ENCODE results near the gene TPK1.

The TPK1 gene

DNA sequence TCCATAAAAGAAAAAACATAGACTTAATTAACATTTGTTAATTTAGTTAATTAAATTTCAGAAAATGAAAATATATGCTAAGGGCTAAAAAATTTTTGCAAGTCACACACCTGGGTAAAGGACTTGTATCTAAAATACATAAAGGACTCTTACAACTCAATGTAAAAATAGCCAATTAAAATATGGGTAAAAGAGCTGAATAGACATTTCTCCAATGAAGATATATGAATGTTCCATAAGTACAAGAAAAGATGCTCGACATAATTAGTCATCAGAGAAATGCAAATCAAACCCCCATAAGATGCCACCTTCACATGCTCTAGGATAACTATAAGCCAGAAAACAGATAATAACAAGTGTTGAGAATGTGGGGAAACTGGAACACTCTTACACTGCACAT, 288.0 kb downstream of the TPK1 start:
- in situ Hi-C loops (cut with MboI; ENCODE audit: low pct_unique_long_range_greater_than_20kb, low sequenced_read_pairs, unreplicated experiment) = no loop called here
- TF ChIP-seq, protein P1, sequence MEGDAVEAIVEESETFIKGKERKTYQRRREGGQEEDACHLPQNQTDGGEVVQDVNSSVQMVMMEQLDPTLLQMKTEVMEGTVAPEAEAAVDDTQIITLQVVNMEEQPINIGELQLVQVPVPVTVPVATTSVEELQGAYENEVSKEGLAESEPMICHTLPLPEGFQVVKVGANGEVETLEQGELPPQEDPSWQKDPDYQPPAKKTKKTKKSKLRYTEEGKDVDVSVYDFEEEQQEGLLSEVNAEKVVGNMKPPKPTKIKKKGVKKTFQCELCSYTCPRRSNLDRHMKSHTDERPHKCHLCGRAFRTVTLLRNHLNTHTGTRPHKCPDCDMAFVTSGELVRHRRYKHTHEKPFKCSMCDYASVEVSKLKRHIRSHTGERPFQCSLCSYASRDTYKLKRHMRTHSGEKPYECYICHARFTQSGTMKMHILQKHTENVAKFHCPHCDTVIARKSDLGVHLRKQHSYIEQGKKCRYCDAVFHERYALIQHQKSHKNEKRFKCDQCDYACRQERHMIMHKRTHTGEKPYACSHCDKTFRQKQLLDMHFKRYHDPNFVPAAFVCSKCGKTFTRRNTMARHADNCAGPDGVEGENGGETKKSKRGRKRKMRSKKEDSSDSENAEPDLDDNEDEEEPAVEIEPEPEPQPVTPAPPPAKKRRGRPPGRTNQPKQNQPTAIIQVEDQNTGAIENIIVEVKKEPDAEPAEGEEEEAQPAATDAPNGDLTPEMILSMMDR (IDR thresholded peaks at IDR 0.05; ENCODE audit: extremely low read depth, insufficient read depth, missing control alignments) = no peak
- no peak for DNase-seq (ENCODE audit: low spot score)

DNA sequence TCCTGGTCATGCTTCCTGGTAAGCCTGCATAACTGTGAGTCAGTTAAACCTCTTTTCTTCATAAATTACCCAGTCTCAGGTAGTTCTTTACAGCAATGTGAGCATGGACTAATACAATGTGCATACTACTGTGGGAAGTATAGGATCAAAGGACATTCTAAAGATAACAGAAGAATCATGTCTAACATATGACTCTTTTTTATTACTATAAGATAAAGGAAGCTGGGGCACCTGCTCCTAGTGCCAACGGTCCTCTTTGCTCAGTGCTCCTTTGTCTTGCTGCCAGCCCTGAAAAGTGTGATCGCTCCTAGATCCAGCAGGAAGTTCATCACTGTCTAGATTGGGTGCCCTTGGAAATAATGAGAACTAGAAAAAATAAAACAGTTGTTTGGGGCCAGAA, 289.1 kb downstream of the TPK1 start:
- DNase-seq (ENCODE audit: low spot score) = no peak
- TF ChIP-seq, protein P1 (IDR thresholded peaks at IDR 0.05; ENCODE audit: extremely low read depth, insufficient read depth, missing control alignments) = no peak
- in situ Hi-C loops (cut with MboI; ENCODE audit: low pct_unique_long_range_greater_than_20kb, low sequenced_read_pairs, unreplicated experiment) = no loop called here

DNA sequence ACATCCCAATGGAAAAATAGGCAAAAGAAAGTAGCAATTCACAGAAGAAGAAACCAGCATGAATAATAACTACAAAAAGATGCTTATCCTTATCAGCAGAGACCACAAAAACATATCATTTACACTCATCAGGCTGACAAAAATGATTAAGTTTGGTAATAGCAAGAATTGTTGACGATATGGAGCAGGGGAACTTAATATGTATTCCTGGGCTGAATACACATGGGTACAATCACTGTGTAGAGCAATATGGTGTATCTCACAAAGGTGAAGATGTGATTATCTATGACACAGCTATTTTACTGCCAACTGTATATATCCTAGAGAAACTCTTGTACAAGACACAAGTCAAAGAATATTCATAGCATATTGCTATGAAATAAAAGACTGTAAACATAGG, 290.5 kb downstream of the TPK1 start:
- TF ChIP-seq, protein P1 (IDR thresholded peaks at IDR 0.05; ENCODE audit: extremely low read depth, insufficient read depth, missing control alignments) = no peak

DNA sequence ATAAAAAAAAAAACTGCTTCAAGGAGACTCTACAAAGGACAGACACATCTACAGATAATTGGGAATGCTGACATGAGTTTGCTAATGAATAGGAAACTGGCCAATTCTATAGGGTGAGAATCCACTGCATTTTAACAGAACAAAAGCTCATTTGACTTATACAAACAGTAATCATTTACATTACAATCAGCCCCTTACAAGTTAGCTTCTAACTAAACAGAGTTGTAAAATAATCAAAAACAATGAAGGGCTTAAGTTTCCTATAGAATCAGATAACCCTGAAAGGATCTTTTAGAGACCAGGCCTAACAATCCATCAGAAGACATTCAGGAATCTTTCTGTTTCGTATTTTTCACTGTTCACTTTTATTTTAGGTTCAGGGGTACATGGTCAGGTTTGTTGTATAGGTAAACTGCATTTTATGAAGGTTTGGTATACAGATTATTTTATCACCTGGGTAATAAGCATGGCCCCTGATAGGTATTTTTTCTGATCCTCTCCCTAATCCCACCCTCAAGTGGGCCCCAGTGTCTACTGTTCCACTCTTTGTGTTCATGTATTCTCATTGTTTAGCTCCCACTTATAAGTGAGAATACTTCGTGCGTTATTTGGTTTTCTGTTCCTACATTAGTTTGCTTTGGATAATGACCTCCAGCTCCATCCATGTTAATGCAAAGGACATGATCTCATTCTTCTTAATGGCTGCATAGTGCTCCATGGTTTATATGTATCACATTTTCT, 301.0 kb downstream of the TPK1 start:
- DNase-seq (ENCODE audit: low spot score) = no peak
- TF ChIP-seq, protein P1 (IDR thresholded peaks at IDR 0.05; ENCODE audit: extremely low read depth, insufficient read depth, missing control alignments) = no peak
- in situ Hi-C loops (cut with MboI; ENCODE audit: low pct_unique_long_range_greater_than_20kb, low sequenced_read_pairs, unreplicated experiment) = no loop called here

More for the DNA sequence above, 290.5 kb downstream of the TPK1 start:
- DNase-seq (ENCODE audit: low spot score) = no peak
- in situ Hi-C loops (cut with MboI; ENCODE audit: low pct_unique_long_range_greater_than_20kb, low sequenced_read_pairs, unreplicated experiment) = no loop called here

DNA sequence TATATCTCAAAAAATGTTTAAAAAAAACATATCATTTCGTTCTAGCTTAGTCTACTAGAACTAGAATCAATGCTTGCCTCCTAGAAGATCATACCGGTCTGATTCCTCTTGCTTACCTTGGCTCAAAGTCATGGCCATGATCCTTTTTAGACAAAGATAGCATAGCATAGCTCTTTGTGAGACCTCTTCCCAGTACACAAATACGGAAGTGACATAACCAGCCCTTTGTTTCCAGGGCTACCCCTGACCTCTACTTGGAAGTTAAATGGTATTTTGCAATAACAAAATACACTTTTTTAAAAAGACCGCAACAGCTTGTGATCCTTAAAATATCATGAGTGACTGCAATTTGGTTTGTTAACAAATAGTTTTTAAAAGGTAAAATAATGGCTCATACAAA, 301.7 kb downstream of the TPK1 start:
- in situ Hi-C loops (cut with MboI; ENCODE audit: low pct_unique_long_range_greater_than_20kb, low sequenced_read_pairs, unreplicated experiment) = no loop called here
- DNase-seq (ENCODE audit: low spot score) = no peak
- TF ChIP-seq, protein P1 (IDR thresholded peaks at IDR 0.05; ENCODE audit: extremely low read depth, insufficient read depth, missing control alignments) = no peak

DNA sequence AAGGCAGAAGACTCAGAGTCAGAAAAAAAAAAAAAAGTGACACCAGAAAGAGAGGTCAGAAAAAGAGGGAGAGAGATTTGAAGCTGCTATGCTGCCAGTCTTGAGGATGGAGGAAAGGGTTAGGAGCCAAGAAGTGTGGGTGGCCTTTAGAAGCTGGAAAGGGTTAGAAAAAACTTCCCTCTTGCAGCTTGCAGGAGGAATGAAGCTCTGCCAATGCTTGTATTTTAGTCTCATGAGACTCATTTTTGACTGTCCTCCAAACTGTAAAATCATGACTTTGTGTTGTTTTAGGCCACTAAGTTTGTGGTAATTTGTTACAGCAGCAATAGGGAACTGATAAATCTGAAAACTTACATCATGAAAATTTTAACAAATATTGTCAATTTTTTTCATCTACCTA, 304.7 kb downstream of the TPK1 start:
- in situ Hi-C loops (cut with MboI; ENCODE audit: low pct_unique_long_range_greater_than_20kb, low sequenced_read_pairs, unreplicated experiment) = no loop called here
- no peak for DNase-seq (ENCODE audit: low spot score)
- TF ChIP-seq, protein P1 (IDR thresholded peaks at IDR 0.05; ENCODE audit: extremely low read depth, insufficient read depth, missing control alignments) = no peak
